HTERT RPE-1 (cell line): ENCODE data around the gene RXFP2.

ENCODE experiments used
- in situ Hi-C: fragments of 300-500 bp; cut with MboI; formaldehyde crosslinking; loops from 4 replicates; pipeline ENCODE4 v1.14.3; 2020; ENCODE audit warnings: low sequenced_read_pairs

RXFP2 gene

DNA sequence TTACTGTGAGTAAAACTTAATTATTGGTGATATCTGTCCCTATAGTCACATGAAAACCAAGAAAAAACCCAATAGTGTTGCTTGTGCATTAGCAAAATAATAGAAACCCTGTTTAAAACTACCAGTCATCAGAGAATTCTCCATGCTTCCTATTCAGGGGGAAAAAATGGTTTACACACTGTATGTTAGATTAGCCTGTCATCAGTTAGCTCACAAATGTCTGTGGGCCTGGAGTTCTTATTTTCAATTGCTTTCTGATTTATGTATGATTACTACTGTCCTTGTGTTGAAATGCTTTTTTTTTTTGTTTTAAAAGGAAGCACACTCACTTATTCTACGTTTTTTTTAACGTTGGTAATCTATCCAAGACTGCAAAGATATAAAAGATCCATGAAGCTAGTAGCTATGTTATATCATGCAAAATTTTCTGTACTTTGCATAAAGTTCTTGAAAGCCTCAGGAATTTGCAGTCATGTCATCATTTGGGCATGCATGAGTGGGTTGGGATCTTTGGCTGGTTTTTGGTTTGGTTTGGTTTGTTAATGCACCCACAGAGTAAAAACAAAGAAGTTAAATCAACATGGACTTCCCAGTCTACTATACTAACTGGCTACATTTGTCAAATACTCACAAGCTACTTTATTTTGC is 25.9 kb downstream of the RXFP2 start:
- in situ Hi-C loops, result no loop called here

DNA sequence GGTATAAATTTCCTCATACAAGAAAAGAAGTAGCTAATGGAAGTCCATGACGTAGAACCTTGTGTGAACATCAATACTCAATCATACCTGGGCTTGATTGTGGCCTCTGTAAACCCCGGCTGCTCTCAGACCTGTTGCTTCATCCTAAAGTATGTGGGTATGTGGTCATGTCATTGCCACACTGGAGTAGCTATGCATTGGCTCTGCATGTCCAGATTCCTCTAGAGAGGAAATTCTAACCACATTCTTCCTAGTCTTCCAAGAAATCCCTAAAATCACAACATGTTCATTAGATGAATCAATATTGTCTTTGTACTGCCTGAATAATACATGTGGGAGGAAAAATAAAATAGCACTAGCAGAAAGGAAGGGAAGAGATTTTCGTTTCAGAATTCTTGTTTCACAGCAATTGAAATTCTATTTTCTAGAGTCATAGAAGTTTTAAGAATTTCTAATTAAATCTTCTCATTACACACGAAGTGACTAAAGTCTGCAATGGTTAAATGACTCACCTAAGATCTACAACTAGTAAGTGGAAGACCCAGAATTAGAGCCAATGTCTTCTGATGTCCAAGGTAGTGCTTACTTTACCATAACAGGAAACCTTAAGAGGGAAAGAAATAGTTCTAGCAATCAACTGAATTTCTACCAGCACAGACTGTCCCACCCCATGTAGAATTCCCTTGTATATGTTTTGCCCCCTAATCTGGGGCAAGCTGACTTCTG is 28.0 kb downstream of the RXFP2 start:
- in situ Hi-C loops, result no loop called here

DNA sequence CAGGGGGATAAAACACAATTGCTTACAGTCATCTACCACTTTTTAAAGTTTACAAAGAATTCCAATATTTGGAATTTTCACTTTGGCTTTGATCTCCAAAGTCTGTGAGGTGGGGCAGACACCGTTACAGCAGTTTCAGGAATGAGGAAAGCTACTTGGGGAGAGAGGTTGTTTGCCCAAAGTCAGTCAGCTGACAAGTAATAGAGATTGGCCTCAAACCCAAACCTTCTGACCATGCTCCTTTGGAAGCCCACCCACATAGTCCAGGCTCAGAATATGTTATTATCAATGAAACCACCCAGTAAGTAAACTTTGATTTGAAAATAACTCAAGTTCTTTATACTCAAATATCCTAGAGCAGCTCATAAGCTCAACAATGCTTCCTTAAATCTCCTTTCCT is 29.0 kb downstream of the RXFP2 start:
- in situ Hi-C loops, result no loop called here

DNA sequence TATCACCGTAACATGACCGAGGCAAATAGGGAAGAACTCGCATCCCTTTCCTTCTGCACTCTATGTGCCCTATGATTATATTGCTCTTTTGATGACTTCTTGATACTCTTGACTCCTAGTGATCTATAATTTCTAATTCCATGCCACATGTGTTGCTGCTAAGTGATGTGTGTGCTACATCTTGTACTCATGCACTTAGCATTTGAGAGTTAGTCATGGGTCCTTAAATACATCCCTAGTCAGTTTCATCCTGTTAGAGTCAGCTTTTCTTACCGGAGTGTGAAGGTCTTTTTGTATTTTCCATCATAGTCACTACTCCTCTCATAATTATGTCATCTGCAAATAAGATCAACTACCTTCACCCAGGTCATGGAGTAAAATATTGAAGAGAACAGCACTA is 30.2 kb downstream of the RXFP2 start:
- in situ Hi-C loops, result no loop called here

DNA sequence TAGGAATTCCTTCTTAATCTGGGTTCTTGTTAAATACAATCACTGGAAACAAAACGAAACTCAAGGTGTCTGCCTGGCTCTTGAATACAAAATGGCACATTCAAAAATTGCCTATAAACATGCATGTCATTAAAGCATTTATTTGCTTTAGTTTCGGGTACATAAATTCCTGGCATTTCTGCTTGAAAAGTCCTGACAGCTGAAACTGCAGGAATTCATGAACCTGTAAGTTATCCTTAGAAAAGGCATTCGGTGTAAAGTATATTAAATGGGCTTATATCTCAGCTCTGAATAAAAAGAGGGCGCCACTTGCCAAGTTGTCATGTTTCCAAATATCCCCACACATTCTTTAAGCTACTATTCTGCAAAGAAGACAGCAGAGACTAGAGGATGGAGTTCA is 32.9 kb downstream of the RXFP2 start:
- in situ Hi-C loops, result no loop called here

DNA sequence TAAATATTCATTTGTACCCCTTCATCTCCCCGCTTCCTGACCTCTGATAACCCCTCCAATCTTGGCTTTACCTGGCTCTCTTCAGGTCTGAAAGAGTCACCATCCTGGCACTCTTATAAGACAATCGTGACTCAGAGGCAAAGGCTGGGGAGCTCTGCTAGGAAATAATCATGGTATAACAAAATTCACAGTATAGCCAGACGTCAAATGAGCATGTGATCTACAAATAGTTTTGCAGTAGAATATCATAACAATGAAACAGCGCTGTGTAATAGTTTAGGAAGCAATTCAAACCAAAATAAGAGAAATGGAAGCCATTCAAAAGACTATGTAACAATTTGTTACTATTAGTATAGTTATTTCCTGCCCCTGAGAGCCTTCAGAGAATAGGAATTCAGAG is 34.2 kb downstream of the RXFP2 start:
- in situ Hi-C loops, result no loop called here

DNA sequence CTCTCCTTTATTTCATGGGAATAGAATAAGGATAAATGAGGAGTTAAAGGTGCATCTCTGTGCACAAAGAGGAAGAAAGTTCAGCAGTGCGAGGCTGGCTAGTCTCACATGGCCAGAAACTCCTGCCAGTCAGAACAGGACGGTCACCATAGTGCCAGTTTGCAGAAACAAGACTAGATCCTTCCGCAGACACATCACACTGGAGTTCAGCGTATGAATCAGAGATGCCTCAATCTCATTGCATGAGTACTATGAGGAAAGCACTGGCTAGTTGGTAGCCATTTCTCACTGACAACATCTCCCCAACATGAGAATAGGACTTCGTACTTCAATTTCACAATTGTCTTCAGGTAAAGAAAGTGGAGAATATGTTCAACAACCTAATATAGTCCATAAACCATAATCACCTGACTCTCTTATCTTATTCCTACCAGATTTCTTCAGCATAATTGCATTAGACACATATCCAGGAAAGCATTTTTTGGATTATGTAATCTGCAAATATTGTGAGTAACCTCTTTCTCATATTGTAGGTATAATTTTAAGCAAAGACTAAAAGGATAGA is 34.9 kb downstream of the RXFP2 start:
- in situ Hi-C loops, result no loop called here

DNA sequence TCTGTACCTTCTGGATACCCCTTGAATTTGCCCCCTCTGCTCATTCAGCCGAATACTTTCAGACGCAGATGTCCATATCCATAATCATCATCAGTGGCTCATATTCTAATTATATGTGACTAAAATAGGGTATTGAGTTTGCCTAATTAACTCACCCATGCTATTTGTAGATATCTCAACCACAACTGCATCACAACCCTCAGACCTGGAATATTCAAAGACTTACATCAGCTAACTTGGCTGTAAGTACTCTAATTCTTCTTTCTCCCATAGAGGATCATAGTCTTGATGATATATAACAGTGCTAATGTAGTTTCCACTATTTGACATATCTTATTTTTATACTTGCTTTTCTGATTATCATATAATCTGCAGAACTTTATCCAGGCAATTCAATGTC is 35.8 kb downstream of the RXFP2 start:
- in situ Hi-C loops, result no loop called here

DNA sequence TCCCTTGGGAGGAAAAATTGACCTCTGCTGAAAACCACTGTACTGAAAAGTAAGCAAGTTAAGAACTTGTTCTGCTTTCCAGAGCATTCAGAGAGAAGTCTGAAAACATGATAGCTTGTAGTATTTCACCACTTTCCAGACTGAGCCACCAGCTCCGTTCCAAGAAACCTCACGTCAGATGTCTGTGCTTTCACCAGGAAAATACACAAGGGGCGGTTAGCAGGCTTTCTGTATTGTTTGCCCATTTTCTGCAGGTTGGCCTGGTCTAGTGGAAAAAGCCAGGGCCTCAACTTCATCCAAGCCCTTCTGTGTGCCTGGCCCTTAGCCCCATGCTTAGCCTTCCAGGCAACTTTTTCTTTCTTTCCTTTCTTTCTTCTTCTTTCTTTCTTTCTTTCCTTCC is 36.4 kb downstream of the RXFP2 start:
- in situ Hi-C loops, result no loop called here

DNA sequence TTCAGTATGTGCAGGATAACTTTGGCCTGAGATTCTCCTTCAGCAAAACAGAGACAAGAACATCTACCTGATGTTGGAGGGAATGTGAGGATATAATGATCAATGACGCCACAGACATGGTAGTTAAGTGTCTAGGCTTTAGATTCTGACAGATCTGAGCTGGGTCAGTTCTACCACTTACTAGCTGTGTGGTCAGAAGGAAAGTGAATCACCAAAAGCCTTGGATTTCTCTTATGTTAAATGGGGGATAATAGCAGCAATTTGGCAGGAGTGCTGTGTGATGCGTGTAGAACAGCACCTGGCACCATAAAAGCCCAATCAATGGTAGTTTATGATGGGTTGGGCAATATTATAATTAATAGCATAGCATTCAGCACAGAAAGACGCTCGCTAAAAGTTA is 41.7 kb downstream of the RXFP2 start:
- in situ Hi-C loops, result no loop called here

DNA sequence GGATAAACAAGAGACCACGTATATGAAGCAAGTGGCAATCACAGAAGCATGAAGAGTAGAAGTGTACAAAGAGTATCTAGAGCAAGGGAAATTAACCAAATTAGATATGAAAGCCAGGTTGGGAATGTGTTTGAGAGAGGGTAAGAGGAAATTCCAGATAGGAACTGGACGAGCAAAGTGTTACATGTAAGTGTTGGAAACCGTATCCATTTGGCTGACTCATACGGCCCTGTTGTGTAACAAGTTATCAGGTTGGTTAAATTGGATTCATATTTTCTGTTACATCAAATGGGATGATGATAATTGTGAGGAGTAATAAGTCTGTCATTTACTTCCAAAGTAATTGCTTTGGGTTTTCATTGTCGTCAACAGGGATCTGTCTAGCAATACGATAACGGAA is 46.7 kb downstream of the RXFP2 start:
- in situ Hi-C loops, result no loop called here

DNA sequence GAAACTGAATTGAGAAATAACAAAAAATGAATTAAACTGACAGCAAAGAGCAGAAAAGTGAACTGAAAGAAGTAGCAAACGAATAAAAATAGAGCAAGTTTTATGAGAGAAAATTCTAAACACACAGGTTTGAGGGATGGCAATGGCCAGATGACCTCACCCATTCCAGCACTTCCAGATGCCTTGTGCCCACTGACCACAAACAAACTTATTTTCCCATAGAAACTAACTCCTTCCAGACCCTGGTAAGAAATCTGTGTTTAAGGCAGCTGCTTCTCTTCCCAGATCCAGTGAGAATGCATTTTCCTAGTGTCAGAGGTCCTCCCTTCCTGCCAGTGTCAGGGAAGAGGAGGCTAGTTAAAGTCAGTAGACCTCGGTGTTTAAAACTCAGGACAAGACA is 51.7 kb downstream of the RXFP2 start:
- in situ Hi-C loops, result no loop called here

DNA sequence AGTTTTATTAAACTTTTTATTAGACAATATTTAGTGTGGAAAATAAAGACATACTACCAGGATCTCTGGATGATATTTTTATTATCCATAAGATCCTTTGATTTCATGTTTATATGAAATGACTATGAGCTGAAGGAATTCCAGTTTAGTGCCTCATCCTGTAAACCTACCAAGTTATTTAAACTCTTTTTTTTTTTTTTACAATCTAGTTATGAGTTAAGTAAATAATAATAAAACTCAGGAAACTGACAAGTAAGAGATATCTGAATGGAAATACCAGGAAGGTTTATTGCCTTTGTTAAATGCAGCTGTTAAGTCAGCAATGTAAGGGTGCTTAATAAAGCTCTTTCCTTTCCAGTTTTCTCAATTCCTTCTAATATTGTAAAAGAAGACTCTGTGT is 53.9 kb downstream of the RXFP2 start:
- in situ Hi-C loops, result no loop called here

DNA sequence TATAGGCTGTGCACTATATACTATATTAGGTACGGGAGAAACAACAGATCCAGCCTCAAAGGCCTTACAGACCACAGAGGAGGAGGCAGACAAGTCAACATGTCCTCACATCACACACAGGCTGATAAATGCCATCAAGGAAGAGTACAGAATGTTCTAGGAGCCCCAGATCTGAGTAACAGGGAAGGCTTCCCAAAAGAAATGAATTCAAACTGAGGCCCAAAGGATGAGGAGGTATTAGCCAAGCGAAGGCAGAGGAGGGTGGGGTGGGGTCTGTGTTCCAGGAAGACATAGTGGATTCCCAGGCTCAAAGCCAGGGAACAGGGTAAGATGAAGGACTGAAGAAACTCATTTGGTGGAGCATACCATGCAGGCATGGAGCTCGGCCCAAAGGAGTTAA is 55.1 kb downstream of the RXFP2 start:
- in situ Hi-C loops, result no loop called here

DNA sequence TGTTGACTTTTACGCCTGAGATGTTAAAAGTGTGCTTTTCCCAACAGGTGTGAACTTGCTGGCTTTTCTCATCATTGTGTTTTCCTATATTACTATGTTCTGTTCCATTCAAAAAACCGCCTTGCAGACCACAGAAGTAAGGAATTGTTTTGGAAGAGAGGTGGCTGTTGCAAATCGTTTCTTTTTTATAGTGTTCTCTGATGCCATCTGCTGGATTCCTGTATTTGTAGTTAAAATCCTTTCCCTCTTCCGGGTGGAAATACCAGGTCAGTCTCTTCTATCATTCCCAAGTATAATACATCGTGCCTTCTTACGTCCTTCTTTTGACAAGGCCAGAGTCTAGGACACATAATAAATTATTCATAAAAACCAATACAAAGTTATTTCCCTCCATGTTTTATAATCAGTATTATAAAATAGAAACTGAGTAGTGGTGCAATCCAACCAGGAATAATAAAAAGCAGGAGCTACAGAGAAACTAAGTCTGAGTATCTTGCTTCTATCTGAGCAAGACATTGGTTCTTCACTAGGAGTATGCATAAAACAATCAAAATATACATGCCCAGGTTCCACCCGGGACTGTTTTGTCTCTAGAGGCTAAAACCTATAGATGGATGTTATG is 57.9 kb downstream of the RXFP2 start:
- in situ Hi-C loops, result no loop called here

DNA sequence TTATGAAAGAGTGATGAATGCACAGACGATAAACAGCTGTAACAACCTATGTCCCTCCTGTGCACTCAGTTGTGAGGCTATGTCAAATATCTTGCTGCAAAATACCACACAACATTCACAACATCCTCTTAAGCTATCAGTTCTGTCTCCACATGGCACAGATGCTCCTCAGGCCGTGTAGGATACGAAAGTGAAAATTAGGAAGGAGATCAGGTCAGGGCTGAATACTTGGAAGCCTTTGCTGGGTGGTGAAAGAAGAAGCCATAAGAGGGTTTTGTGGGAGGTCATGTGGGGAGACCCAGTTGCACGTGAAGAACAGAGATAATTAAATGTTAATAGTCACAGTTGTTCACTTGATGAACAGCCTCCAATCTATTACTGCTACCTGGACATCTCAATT is 58.9 kb downstream of the RXFP2 start:
- in situ Hi-C loops, result no loop called here

DNA sequence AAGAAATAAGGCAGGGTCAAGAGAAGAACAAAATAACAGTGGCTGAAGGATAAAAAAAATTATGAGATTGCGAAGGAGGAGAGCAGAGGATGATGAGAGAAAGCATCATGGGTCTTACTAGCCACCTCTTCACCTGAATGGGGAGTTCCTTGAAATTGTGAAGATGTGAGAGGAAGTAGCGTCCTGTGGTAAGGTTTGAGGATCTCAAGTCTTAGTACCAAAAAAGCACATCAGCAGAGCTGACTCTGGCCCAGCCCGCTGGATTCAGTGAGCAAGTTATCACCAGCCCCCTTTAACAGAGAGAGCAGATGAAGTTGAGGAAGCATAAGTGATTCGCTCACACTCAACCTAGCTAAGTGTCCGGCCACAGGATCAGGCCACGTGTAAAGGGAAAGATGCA is 61.8 kb downstream of the RXFP2 start:
- in situ Hi-C loops, result no loop called here

DNA sequence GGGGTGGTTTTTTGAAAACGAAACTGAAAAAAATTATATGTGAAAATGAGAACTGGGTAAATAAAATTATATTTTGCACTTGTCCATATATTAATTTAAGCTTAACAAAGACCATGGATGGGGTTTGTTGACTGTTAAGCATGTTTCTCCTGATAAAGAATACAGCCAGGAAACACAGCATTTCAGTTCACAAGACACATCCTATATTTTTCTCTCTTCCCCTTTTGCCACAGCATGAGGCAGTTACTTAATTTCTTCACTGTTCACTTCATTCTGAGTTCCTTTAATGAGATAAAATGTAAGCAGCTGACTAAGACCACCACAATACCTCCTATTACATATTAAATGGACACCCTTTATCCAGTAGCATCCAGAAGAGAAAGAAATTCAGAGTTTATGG is 64.0 kb downstream of the RXFP2 start:
- in situ Hi-C loops, result no loop called here

DNA sequence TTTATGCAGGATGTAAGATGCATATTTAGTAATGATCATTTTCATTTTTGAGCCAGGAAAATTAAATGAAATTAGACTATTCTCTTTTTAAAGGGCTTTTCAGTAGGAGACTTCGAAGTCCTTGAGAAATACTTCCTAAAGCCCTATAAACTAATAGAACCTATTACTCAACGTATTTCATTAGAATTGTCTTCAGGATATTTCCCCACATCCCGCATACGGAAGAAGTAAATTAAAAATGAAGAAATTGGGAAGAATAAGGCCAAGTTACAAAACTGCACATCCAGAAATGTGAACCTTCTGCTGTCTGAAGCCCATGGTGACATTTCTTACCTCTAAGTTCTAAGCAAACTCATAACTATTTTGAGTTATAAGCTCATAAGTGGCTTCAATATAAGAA is 66.5 kb downstream of the RXFP2 start:
- in situ Hi-C loops, result no loop called here

DNA sequence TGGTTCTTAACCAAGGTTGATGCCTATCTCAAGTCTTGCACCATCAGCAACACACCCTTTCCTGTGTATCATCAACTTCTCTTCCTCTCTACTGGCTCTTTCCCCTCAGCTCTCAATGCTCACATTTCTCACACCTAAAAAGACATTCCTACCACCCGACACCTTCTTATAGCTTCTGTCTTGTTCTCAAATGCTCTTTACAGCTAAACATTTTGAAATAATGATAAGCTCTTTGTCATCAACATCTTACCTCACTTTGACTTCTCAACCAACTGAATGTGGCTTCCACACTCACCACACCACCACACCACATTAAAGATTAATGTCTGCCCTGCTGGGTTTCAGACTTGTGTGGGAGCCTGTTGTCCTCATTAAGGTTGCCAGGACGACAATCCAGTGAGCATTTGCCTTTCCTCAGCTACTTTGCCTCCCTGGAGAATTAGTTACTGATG is 67.8 kb downstream of the RXFP2 start:
- in situ Hi-C loops, result no loop called here

DNA sequence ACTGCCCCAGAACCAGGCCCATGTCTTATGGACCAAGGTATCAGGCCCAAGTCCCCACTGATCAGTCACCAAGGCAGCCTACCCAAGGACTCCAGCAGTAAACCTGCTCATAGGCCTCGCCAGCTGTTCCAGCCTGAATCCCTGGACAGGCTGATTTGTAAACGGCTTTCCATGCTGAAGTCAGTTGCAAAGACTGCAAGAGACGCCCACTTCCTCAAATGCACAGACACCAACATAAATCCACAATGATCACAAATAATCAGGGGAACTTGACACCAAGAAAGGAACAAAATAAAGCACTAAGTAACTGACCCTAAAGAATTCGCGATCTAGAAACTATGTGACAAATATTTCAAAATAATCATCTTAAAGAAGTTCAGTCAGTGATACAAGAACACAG is 75.2 kb downstream of the RXFP2 start:
- in situ Hi-C loops, result no loop called here
